Subcutaneous adipose tissue (tissue), 4 donors: Measurements from ENCODE around the gene CCDC171. TPM values are rescaled to one million over a fixed set of nuclear protein-coding genes. Genes with fewer than 3 reads are reported as not detected.

Experiments
- CTCF ChIP-seq: fragments of 450-650 bp; IDR thresholded peaks from one replicate; pipeline ENCODE4 v1.5.1; 2016; ENCODE audit warnings: low read depth, mild to moderate bottlenecking, control low read depth, antibody characterized with exemption, moderate library complexity
- total RNA-seq, 4 donors: library from RNA; depleted of rRNA; stranded (reverse); fragments of >200 nt; gene quantifications; one replicate each; pipeline ENCODE4 v1.1.0, GENCODE V29; 2016

CCDC171 gene
- total RNA-seq, 4 donors from 2014 or later, result 2.9 to 3.8 (median 3.6) TPM

GRCh38 chr9:16002816-16003215 is 450.0 kb downstream of the CCDC171 start:
- TF ChIP-seq CTCF, result no peak

GRCh38 chr9:16003785-16004184 is 450.9 kb downstream of the CCDC171 start:
- TF ChIP-seq CTCF, result no peak

GRCh38 chr9:16004613-16005012 is 451.8 kb downstream of the CCDC171 start:
- no peak for TF ChIP-seq CTCF

DNA sequence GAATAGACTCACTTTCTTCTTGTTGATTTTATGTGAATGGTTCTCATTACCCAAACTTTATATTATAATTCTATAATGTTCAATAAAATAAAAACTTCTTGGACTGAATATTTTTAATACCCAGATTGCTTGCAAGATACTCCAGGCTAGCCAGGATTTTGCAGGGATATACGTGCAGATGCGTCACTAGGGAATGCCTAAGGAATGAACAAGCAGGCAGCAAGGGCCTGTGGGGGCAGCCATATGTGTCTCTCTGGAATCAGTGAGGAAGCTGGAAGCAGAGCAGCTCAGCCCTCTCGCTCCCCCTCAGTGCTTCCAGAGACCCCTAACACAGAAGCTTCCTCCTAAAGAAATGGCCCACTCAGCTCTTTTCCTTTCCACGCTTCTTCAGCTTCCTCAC is 457.4 kb downstream of the CCDC171 start:
- no peak for TF ChIP-seq CTCF

DNA sequence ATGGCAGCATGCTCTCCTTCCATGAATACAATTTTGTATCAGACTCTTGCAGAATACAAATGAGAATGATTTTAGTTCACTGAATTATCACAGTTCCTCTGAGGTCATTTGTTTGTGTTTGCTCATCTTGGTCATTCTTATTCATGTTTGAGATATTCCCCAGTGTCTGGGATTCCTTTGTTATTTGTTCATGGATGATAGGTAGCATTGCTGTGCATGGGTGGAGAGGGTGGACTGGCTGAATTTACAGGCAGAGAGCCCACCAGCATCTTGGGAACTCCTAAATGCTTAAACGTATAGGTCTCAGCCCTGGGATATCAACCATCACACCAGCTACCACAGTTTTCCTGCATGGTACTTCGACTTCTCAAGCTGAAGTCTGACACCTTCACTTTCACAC is 459.8 kb downstream of the CCDC171 start:
- TF ChIP-seq CTCF, result no peak

GRCh38 chr9:16013366-16013765 is 460.5 kb downstream of the CCDC171 start:
- TF ChIP-seq CTCF, result no peak

- no peak for TF ChIP-seq CTCF
These were observed 461.0 kb downstream of the CCDC171 start for GRCh38 chr9:16013826-16014225.
